ENCODE results near the gene USP8.

The USP8 gene

DNA sequence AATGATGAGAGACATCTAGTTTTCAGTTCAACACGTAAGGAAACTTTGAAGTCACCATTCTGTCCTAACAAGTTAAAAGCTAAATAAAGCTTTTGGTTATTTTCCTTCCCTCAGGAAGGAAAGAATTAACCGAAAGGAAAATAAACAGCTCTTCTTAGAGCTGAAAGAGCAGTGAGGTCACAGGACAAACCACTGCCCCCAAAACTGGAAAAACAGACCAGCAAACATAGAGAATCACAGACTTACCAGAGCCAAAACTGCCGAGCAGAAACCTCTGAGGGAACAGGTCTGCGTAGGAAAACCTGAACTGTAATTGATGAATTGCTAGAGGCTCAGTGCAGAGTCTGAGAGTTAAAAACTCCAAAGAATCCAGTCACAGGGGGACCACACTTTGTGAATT is 107.6 kb downstream of the USP8 start:
- no peak overlapping the region for H3K4me3 ChIP-seq (ENCODE audit: low read depth, low read length)
- no peak for DNase-seq (ENCODE audit: low read depth)
- TF ChIP-seq, protein P1, sequence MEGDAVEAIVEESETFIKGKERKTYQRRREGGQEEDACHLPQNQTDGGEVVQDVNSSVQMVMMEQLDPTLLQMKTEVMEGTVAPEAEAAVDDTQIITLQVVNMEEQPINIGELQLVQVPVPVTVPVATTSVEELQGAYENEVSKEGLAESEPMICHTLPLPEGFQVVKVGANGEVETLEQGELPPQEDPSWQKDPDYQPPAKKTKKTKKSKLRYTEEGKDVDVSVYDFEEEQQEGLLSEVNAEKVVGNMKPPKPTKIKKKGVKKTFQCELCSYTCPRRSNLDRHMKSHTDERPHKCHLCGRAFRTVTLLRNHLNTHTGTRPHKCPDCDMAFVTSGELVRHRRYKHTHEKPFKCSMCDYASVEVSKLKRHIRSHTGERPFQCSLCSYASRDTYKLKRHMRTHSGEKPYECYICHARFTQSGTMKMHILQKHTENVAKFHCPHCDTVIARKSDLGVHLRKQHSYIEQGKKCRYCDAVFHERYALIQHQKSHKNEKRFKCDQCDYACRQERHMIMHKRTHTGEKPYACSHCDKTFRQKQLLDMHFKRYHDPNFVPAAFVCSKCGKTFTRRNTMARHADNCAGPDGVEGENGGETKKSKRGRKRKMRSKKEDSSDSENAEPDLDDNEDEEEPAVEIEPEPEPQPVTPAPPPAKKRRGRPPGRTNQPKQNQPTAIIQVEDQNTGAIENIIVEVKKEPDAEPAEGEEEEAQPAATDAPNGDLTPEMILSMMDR (IDR thresholded peaks at IDR 0.05; ENCODE audit: low read depth, low read length, missing control alignments) = no peak

DNA sequence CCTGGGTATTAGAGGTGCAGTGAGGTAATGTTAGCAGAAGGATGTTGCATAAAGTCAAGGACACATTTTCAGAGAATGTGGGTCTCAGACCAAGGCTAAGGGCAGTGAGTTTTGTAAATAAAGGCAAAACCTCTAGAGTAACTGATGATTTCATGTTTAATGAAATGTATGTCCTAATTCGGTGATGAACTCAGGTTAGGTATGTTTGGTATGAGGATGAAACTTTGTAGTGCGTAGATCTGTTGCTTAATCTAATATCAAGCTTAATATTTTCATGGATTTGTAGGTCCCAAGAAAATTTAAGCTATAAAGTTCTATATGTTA is 118.6 kb downstream of the USP8 start:
- TF ChIP-seq, protein P1 (IDR thresholded peaks at IDR 0.05; ENCODE audit: low read depth, low read length, missing control alignments) = no peak
- DNase-seq (ENCODE audit: low read depth) = no peak
- no peak overlapping the region for H3K4me3 ChIP-seq (ENCODE audit: low read depth, low read length)

DNA sequence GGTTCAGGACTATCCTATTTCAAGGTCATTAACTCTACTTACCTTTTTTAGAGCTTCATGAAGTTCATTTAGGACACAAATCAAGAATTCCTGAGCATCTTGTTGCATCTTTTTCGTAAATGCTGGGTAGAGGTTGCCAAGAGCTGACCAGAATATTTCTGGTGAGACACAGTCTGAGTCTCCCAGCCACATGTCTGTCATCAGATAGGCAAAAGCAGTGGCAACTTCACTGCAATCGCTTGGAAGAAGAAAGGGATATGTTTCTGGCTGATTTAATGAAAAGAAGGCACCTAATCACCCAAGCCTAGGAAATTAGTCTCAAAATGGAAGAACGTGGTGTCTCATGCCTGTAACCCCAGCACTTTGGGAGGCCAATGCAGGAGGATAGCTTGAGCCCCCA is 119.4 kb downstream of the USP8 start:
- no peak overlapping the region for H3K4me3 ChIP-seq (ENCODE audit: low read depth, low read length)
- DNase-seq (ENCODE audit: low read depth) = no peak
- TF ChIP-seq, protein P1 (IDR thresholded peaks at IDR 0.05; ENCODE audit: low read depth, low read length, missing control alignments) = no peak

DNA sequence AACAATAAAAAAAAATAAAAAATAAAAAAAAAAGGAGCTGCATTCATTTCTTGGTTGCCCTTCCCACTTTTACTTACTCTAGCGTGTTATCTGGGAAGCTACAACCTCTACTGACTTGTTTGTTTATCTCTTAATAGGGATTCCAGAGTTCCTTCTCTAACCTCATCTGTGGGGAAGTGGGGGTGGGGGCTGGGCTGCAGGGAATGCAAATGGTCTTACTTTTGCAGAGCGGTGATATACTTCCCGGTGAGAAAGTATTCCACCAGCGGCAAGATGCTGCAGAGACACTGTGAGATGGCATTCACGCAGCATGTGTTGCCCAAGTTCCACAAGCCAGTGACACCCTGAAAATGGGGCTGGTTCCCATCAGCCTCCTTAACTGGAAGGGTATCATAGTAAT is 120.2 kb downstream of the USP8 start:
- DNase-seq (ENCODE audit: low read depth) = no peak
- no peak overlapping the region for H3K4me3 ChIP-seq (ENCODE audit: low read depth, low read length)
- TF ChIP-seq, protein P1 (IDR thresholded peaks at IDR 0.05; ENCODE audit: low read depth, low read length, missing control alignments) = no peak

DNA sequence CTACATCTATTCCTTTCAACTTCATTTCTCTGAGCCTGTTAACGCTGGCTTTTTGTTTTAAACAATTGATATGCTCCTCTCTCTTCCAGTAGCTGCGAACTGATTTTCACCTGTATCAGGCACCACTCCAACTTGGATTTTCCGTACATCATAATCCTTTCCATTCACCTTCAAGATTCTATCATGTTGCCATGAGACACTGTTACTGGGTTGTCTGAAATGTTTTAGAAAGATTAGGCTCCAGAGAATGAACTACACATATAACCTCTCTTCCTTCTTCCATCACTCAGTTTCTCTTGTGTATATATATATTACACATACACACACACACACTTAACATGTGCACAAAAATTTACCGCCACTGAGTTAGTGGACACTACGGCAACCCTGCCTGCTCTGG is 122.4 kb downstream of the USP8 start, which contains the start of gene USP50:
USP50 (minus strand) TSS at position 101 of the 400 bp plus-strand sequence. CDS start 141 bp downstream, outside the sequence.
- H3K4me3 ChIP-seq (ENCODE audit: low read depth, low read length) = no peak within 1 kb of the TSS
- TF ChIP-seq, protein P1 (IDR thresholded peaks at IDR 0.05; ENCODE audit: low read depth, low read length, missing control alignments) = no peak
- DNase-seq (ENCODE audit: low read depth) = no peak

DNA sequence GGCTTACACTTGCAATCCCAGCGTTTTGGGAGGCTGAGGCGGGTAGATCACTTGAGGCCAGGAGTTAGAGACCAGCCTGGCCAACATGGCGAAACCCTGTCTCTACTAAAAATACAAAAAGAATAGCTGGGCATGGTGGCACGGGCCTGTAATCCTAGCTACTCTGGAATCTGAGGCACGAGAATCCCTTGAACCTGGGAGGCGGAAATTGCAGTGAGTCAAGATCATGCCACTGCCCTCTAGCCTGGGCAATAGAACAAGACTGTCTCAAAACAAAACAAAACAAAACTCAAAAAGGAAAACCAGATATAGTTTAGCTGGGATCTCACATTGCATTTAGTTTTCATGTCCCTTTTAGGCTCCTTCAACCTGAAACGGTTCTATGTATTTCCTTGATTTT is 125.1 kb downstream of the USP8 start:
- no peak for DNase-seq (ENCODE audit: low read depth)
- TF ChIP-seq, protein P1 (IDR thresholded peaks at IDR 0.05; ENCODE audit: low read depth, low read length, missing control alignments) = no peak
- no peak overlapping the region for H3K4me3 ChIP-seq (ENCODE audit: low read depth, low read length)

DNA sequence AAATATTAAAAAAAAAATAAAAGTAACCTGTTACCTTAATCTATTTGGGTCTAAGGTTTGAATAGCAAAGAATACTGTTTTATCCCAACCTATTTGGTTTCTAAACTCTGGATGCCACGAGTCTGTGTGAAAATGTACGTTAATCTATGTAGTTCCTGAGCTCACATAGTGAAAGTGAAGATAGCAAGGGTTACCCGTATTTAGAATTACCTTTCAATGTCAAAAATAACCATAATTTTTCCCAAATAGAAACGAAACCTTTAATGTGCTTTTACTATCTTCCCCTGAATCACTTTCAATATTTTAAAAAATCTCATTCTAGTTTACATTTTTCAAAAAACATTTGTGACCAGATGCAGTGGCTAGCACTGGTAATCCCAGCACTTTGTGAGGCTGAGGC is 128.0 kb downstream of the USP8 start:
- TF ChIP-seq, protein P1 (IDR thresholded peaks at IDR 0.05; ENCODE audit: low read depth, low read length, missing control alignments) = no peak
- no peak for DNase-seq (ENCODE audit: low read depth)

More for the DNA sequence above, 128.0 kb downstream of the USP8 start:
- H3K4me3 ChIP-seq (ENCODE audit: low read depth, low read length) = no peak overlapping the region
